PC-9 (cell line): Measurements from ENCODE around the gene DUS3L. TPM values are rescaled to one million over a fixed set of nuclear protein-coding genes. Genes with fewer than 3 reads are reported as not detected.

Source experiments
- BruUV-seq: library from RNA; stranded (reverse); fragments of 400-500 nt; replicated peaks from 2 replicates; lab custom pipeline; 2021; lab: Mats Ljungman, UMichigan
- CTCF ChIA-PET: fragments of 300-600 bp; sonication (Branson Sonifier 250); formaldehyde crosslinking; loops from one replicate; lab custom pipeline; 2022; ENCODE audit warnings: antibody characterized with exemption; lab: Charles Lee
- POLR2A ChIA-PET: fragments of 300-600 bp; sonication (Branson Sonifier 250); formaldehyde crosslinking; loops from one replicate; lab custom pipeline; 2022; ENCODE audit warnings: antibody characterized with exemption; ENCODE audit not compliant: unreplicated experiment; lab: Charles Lee
- DNase-seq, 2 experiments: peaks; one replicate each; pipeline versions ENCODE4 v3.0.0 to v3.0.0-alpha.2; 2015 to 2022; ENCODE audit warnings: mixed read lengths in 1 of 2
- H2AFZ ChIP-seq: fragments of 200-600 bp; sonication (generic); 2 replicates; pipeline ENCODE4 v1.8.1; 2017; ENCODE audit warnings: antibody characterized with exemption
- H3F3A ChIP-seq: fragments of 200-600 bp; sonication (generic); 2 replicates; pipeline ENCODE4 v1.8.1; 2017; ENCODE audit warnings: antibody characterized with exemption, mild to moderate bottlenecking, low read depth; ENCODE audit not compliant: insufficient read depth
- H3K27ac ChIP-seq: fragments of 200-600 bp; sonication (generic); 2 replicates; pipeline ENCODE4 v1.6.1; 2016; ENCODE audit warnings: mixed run types
- H3K27me3 ChIP-seq: fragments of 200-600 bp; sonication (generic); 2 replicates; pipeline ENCODE4 v1.6.1; 2016; ENCODE audit warnings: low read depth, mixed run types; ENCODE audit not compliant: insufficient read depth
- H3K36me3 ChIP-seq: fragments of 200-600 bp; sonication (generic); 2 replicates; pipeline ENCODE4 v1.6.1; 2016; ENCODE audit warnings: low read depth, mixed run types
- H3K4me1 ChIP-seq: fragments of 200-600 bp; sonication (generic); replicated peaks from 2 replicates; pipeline ENCODE4 v1.6.1; 2016; ENCODE audit warnings: mixed run types; ENCODE audit not compliant: insufficient read depth
- H3K4me2 ChIP-seq: fragments of 200-600 bp; sonication (generic); 2 replicates; pipeline ENCODE4 v1.6.1; 2017; ENCODE audit warnings: mixed run types
- H3K4me3 ChIP-seq: fragments of 200-600 bp; sonication (generic); 2 replicates; pipeline ENCODE4 v1.6.1; 2016; ENCODE audit warnings: mixed run types
- H3K79me2 ChIP-seq: fragments of 200-600 bp; sonication (generic); 2 replicates; pipeline ENCODE4 v1.6.1; 2017; ENCODE audit warnings: low read depth, mixed run types
- H3K9me2 ChIP-seq: fragments of 200-600 bp; sonication (generic); 2 replicates; pipeline ENCODE4 v1.8.1; 2017; ENCODE audit warnings: mild to moderate bottlenecking; ENCODE audit not compliant: insufficient read depth
- H3K9me3 ChIP-seq: fragments of 200-600 bp; sonication (generic); 2 replicates; pipeline ENCODE4 v1.8.1; 2016; ENCODE audit warnings: low read depth; ENCODE audit not compliant: insufficient read depth
- H4K20me1 ChIP-seq: fragments of 200-600 bp; sonication (generic); 2 replicates; pipeline ENCODE4 v1.8.1; 2017; ENCODE audit not compliant: insufficient read depth
- EZH2 ChIP-seq: fragments of 200-600 bp; sonication (generic); IDR thresholded peaks from 2 replicates; pipeline ENCODE4 v1.8.0; 2017; ENCODE audit warnings: antibody characterized with exemption, low read depth
- intact Hi-C: fragments of 100-400 bp; cut with micrococcal nuclease; formaldehyde crosslinking; loops from one replicate; pipeline ENCODE4 v1.10.0; 2022; ENCODE audit not compliant: unreplicated experiment
- total RNA-seq: library from RNA; stranded (reverse); gene quantifications from 2 replicates; pipeline ENCODE4 v1.2.3, GENCODE V29; 2021
- TF ChIP-seq, protein P1 (sequence below): fragments of 200-600 bp; sonication (generic); conservative IDR thresholded peaks from 2 replicates; pipeline ENCODE4 v1.6.1; 2017; ENCODE audit warnings: mixed run types, antibody characterized with exemption, mild to moderate bottlenecking, moderate library complexity

DUS3L gene
- total RNA-seq, 1 experiment from 2014 or later, result 27.1 TPM

DNA sequence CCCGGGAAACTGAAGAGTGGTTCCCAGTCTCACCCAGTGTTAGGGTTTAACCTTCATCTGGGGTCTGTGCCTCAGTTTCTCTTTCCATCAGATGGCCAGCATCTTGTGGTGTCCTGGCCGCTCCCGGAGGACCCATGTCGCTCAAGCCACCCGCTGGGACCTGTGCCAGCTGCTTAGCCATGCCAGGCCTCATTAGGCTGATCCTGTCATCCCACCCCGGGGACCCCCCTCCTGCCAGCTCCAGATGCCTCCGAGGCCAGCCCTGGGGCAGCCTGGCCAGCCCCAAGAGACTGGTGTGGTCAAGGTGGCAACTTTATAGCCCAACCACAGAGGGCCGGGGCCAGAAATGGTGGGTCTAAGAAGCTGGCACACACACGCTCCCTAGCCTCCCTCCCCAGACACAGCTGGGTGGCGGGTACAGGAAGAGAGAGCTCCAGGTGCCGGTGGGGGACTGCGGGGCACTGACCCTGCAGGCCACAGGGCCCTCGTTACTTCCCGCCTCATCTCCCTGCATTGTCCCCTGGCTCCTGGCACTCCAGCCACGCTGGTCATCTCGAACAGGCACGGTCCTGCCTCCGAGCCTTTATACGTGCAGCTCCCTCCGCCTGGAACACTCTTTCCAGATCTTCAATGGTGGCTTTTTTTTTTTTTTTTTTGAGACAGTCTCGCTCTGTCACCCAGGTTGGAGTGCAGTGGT lies 17.3 kb upstream of the DUS3L start:
- Histone ChIP-seq H4K20me1 (no peaks in the 10 kb centered on the region), H3K4me3 (no peak overlapping the region), H3K79me2 (no peaks in the 10 kb centered on the region), H3K4me2 (no peak overlapping the region), H3K4me1 (no peaks in the 10 kb centered on the region), H2AFZ (no peak overlapping the region), H3K9me2 (no peaks in the 10 kb centered on the region), H3K9me3 (no peaks in the 10 kb centered on the region), H3K36me3 (no peaks in the 10 kb centered on the region), H3K27ac (no peak overlapping the region), H3F3A (no peaks in the 10 kb centered on the region; the same call in 1 of the 2 replicates), H3K27me3 (0 out of 2 replicates have a peak, but pooled peaks cover 8% of the 10 kb centered on the region)
- no peak for TF ChIP-seq EZH2
- TF ChIP-seq, protein P1, sequence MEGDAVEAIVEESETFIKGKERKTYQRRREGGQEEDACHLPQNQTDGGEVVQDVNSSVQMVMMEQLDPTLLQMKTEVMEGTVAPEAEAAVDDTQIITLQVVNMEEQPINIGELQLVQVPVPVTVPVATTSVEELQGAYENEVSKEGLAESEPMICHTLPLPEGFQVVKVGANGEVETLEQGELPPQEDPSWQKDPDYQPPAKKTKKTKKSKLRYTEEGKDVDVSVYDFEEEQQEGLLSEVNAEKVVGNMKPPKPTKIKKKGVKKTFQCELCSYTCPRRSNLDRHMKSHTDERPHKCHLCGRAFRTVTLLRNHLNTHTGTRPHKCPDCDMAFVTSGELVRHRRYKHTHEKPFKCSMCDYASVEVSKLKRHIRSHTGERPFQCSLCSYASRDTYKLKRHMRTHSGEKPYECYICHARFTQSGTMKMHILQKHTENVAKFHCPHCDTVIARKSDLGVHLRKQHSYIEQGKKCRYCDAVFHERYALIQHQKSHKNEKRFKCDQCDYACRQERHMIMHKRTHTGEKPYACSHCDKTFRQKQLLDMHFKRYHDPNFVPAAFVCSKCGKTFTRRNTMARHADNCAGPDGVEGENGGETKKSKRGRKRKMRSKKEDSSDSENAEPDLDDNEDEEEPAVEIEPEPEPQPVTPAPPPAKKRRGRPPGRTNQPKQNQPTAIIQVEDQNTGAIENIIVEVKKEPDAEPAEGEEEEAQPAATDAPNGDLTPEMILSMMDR, result no peak
- intact Hi-C loops, result loop anchor here (10.0 kb wide), 2 partner anchors 177 to 217 kb away; no protein-coding TSS in a partner anchor
- POLR2A ChIA-PET, result interaction anchor here (0.5 kb wide), 1 partner anchor 18 kb away, joined by 4 read pairs; no protein-coding TSS in a partner anchor
- DNase-seq, result no peak
- no TSS peak for BruUV-seq
- CTCF ChIA-PET, result interaction anchor here (0.6 to 1.0 kb wide), 2 partner anchors 211 to 1412 kb away, joined by 5 to 8 read pairs; no protein-coding TSS in a partner anchor

DNA sequence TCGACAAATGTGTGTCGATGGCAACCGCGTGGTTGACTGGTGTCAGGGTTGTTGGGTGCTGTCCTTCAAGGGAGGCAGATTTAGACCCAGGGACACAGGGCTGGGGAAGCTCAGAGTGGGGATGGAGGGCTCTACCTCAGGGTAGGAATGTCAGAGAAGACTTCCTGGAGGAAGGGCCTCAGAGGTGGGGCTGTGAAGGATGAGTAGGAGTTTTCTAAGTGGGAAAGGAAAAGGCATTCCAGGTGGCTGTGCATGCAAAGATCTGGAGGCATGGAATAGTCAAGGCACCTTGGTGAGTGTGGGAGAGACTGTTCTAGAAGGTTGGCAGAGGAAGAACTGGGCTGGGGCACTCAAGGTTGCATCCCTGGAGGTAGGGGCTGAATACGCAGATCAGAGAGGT lies 15.9 kb upstream of the DUS3L start:
- Histone ChIP-seq H3F3A (no peaks in the 10 kb centered on the region; the same call in 1 of the 2 replicates), H3K9me3 (no peaks in the 10 kb centered on the region), H3K4me3 (no peak overlapping the region), H2AFZ (no peak overlapping the region), H3K27me3 (0 out of 2 replicates have a peak, but pooled peaks cover 8% of the 10 kb centered on the region), H4K20me1 (no peaks in the 10 kb centered on the region), H3K79me2 (no peaks in the 10 kb centered on the region), H3K4me1 (no peaks in the 10 kb centered on the region), H3K27ac (no peak overlapping the region), H3K4me2 (no peak overlapping the region), H3K9me2 (no peaks in the 10 kb centered on the region), H3K36me3 (no peaks in the 10 kb centered on the region)
- BruUV-seq, result no TSS peak
- no peak for DNase-seq
- ChIA-PET POLR2A (no interaction called here), CTCF (interaction anchor here (0.6 to 0.7 kb wide), 2 partner anchors 215 to 804 kb away, joined by 3 to 4 read pairs; no protein-coding TSS in a partner anchor)
- TF ChIP-seq EZH2, result no peak
- TF ChIP-seq, protein P1, result no peak
- intact Hi-C loops, result loop anchor here (10.0 kb wide), 2 partner anchors 178 to 218 kb away; no protein-coding TSS in a partner anchor

DNA sequence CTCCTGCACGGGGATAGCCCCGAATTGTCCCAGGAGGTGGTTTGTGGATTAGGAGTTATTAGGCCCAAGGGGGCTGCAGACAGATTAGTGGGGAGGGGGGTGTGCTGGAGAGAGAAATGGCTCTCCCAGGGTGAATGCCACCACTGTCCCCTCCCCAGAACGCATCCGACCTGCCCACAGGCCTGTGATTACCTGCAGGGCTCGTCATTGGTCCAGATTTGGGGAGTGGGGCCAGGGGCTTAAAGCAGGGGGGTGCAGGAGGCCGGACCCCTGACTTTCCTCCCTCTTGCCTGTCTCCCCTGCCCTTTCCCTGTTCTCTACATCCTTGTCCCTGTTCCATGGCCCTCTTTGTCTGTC lies 15.1 kb upstream of the DUS3L start:
- Histone ChIP-seq H4K20me1 (no peaks in the 10 kb centered on the region), H3K27me3 (0 out of 2 replicates have a peak, but pooled peaks cover 8% of the 10 kb centered on the region), H3K9me2 (no peaks in the 10 kb centered on the region), H3K9me3 (no peaks in the 10 kb centered on the region), H3K27ac (no peak overlapping the region), H3K79me2 (no peaks in the 10 kb centered on the region), H3K4me2 (no peak overlapping the region), H3F3A (no peaks in the 10 kb centered on the region; the same call in 1 of the 2 replicates), H2AFZ (no peak overlapping the region), H3K4me1 (no peaks in the 10 kb centered on the region), H3K36me3 (no peaks in the 10 kb centered on the region), H3K4me3 (no peak overlapping the region)
- POLR2A ChIA-PET, result no interaction called here
- no peak for DNase-seq
- CTCF ChIA-PET, result no interaction called here
- BruUV-seq, result no TSS peak
- TF ChIP-seq EZH2, result no peak
- TF ChIP-seq, protein P1, result peak; percentile 41
- intact Hi-C loops, result loop anchor here (10.0 kb wide), 2 partner anchors 179 to 219 kb away; no protein-coding TSS in a partner anchor
